Measurements from ENCODE around the gene FFAR3.

GRCh38 chr19:35400773-35401100 is 42.5 kb downstream of the FFAR3 start:
- TF ChIP-seq POLR2A (IDR thresholded peaks at IDR 0.05) = no peak
- TF ChIP-seq, protein P1, sequence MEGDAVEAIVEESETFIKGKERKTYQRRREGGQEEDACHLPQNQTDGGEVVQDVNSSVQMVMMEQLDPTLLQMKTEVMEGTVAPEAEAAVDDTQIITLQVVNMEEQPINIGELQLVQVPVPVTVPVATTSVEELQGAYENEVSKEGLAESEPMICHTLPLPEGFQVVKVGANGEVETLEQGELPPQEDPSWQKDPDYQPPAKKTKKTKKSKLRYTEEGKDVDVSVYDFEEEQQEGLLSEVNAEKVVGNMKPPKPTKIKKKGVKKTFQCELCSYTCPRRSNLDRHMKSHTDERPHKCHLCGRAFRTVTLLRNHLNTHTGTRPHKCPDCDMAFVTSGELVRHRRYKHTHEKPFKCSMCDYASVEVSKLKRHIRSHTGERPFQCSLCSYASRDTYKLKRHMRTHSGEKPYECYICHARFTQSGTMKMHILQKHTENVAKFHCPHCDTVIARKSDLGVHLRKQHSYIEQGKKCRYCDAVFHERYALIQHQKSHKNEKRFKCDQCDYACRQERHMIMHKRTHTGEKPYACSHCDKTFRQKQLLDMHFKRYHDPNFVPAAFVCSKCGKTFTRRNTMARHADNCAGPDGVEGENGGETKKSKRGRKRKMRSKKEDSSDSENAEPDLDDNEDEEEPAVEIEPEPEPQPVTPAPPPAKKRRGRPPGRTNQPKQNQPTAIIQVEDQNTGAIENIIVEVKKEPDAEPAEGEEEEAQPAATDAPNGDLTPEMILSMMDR (IDR thresholded peaks at IDR 0.05) = no peak
- TF ChIP-seq POLR2AphosphoS5 (IDR thresholded peaks at IDR 0.05) = no peak
